ENCODE data around the gene ASCC1.
"Not testable (repeated sequence)": the region's sequence is repeated elsewhere in the genome, so short reads cannot be mapped to it uniquely, and the experiment has no call there.

ASCC1 gene

DNA sequence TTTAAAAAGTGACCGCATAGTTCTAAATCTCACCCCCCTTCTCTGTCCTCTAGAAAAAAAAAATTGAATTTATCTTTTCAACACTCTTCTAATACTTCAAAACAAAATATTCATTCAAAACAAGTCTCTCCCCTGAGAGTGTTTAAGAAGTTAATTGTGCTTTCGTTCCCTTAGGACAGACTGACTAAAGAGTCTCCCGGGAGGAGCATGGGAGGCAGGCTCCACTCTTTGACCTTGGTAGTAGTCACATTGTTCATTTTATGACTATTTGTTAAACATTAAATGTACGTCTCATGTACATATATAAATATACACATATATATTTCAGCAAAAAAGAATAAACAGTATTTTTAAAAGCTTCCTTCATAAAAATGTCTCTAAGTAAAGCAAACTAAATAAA, 92.5 kb downstream of the ASCC1 start:
- no peak for DNase-seq

GRCh38 chr10:72122221-72122620, 93.9 kb downstream of the ASCC1 start:
- no peak for DNase-seq

DNA sequence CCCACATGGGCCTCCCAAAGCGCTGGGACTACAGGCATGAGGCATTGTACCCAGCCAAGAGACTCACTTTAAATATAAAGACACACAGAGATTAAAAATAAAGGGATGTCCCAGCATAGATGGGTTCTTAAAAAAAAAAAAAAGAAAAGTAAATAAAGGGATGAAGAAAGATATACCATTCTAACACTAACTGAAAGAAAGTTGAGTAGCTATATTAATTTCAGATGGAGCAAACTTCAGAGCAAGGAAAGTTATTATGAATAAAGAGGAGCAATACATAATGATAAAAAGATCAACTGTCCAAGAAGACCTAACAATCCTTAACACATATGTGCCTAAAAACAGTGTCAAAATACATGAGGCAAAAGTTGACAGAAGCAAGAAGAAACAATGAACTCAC, 94.7 kb downstream of the ASCC1 start:
- DNase-seq = no peak

DNA sequence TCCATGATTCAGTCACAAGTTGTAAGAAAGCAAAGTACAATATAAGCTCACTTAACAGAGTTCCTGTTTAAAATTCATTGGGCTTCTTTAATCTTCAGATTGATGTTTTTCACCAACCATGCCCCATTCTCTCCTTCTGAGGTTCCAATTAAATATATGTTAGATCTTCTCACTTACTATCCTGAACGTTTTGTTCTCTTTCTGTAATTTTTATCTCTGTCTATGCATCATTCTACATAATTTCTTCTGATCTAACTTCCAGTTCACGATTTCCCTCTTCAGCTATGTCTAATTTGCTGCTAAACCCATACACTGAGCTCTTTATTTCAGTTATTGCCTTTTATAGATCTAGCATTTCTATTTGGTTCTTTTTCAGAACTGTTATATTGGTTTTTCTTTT, 99.7 kb downstream of the ASCC1 start:
- DNase-seq = no peak

- no peak for DNase-seq
Measured at GRCh38 chr10:72114706-72115450, 101.2 kb downstream of the ASCC1 start.

DNA sequence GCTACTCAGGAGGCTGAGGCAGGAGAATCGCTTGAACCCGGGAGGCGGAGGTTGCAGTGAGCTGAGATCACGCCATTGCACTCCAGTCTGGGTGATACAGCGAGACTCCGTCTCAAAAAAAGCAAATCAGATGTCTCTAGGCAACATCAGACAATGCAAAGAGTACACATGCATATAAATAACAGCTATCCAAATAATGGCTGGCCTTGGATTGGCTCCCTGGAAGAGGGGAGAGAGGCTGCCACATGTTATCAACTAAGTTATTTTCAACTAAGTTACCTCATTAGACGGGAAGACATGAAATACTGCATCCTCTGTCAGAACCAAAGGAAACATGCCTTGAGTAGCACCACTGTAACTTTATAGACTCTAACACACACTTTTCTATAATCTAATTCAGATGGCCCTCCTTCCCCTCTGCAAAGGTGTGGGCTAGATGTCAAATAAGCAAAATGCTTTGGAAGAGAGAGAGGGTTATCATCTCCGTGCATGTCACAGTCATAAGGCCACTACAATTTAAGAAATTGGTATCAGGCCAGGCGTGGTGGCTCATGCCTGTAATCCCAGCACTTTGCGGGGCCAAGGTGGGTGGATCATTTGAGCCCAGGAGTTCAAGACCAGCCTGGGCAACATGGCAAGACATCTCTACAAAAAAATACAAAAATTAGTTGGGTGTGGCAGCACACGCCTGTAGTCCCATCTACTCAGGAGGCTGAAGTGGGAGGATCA, 105.2 kb downstream of the ASCC1 start:
- DNase-seq = no peak

GRCh38 chr10:72109636-72110157, 106.4 kb downstream of the ASCC1 start:
- no peak for DNase-seq

- no peak for DNase-seq
Measured at GRCh38 chr10:72108830-72109635, 107.0 kb downstream of the ASCC1 start.

DNA sequence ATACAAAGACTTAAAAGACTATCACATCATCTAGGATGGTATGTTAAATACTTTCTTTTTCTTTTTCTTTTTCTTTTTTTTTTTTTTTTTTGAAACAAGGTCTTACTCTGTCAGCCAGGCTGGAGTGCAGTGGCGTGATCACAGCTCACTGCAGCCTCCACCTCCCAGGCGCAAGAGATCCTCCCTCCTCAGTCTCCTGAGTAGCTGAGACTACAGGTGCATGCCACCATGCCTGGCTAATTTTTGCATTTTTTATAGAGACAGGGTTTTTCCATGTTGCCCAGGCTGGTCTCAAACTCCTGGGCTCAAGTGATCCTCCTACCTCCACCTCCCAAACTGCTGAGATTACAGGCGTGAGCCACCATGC, 108.1 kb downstream of the ASCC1 start:
- not testable (repeated sequence) for DNase-seq

GRCh38 chr10:72107325-72108003, 108.6 kb downstream of the ASCC1 start:
- no peak for DNase-seq

GRCh38 chr10:72106896-72107295, 109.2 kb downstream of the ASCC1 start:
- no peak for DNase-seq

DNA sequence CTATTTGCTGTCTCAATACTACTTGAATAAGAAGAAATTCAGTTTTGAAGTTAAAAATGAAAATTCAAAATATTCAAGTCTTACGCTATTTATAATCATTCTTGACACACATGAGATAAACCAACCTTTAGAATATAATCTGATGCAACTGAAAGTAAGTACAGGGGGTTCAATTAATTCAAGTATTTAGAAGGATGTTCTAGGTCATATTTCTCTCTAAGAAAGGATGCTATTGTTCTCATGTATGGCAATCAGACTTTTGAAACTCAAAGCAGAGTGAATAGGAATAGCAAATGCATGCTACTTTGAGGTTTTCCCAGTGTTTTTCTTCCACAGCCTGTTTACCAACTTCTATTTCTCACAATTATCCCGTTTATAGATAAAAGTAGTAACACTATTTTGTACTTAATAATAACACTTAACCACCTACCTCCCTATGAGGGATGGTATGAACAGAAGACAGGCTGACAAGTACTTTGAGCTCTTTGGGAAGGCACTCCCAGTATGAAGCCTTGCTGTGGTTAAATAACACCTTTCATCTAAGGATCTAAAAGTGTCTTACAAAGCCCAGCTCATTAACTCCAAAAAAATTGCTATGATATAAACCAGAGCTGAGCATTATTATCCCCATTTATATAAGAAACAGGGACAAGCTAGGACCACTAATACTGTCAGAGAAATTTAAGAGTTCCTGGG, 109.8 kb downstream of the ASCC1 start:
- no peak for DNase-seq

GRCh38 chr10:72105710-72106109, 110.4 kb downstream of the ASCC1 start:
- no peak for DNase-seq

GRCh38 chr10:72105098-72105475, 111.0 kb downstream of the ASCC1 start:
- no peak for DNase-seq

- DNase-seq = no peak
Measured at GRCh38 chr10:72104472-72105097, 111.5 kb downstream of the ASCC1 start.

- no peak for DNase-seq
Measured at GRCh38 chr10:72099600-72099921, 116.5 kb downstream of the ASCC1 start.

DNA sequence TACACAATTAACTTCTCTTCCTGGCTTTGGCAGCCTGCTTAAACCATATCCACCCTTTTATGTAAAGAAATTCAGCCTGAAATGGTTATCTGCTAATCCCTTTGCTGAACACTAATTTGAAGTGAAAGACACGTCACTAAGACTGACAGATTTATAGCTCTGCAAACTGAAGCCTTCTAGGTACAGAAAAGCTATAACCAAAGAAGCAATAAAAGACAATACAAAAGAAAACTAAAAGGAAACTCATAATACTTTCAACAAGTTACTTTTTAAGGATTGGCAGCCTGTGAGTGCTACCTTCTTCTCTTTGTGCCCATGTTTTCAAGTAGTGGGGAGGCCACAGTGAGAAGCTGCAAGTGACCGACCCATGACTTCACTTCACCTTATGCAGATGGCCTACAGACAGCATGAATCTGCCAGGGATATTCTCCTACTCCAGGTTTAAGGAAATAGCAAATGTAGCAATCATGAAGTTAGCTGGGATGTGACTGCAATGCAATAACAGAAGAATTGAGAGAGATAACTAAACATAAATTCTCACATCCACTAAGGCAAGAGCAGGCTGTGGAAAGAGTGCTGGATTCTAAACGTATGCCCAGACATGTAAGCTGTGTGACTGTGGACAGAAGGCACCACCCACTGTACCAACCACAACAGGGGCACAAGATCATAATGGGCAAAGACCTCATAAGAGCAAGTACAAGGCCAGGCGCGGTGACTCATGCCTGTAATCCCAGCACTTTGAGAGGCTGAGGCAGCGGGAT, 117.1 kb downstream of the ASCC1 start:
- DNase-seq = no peak

- DNase-seq = no peak
Measured at GRCh38 chr10:72098301-72098835, 117.7 kb downstream of the ASCC1 start.

DNA sequence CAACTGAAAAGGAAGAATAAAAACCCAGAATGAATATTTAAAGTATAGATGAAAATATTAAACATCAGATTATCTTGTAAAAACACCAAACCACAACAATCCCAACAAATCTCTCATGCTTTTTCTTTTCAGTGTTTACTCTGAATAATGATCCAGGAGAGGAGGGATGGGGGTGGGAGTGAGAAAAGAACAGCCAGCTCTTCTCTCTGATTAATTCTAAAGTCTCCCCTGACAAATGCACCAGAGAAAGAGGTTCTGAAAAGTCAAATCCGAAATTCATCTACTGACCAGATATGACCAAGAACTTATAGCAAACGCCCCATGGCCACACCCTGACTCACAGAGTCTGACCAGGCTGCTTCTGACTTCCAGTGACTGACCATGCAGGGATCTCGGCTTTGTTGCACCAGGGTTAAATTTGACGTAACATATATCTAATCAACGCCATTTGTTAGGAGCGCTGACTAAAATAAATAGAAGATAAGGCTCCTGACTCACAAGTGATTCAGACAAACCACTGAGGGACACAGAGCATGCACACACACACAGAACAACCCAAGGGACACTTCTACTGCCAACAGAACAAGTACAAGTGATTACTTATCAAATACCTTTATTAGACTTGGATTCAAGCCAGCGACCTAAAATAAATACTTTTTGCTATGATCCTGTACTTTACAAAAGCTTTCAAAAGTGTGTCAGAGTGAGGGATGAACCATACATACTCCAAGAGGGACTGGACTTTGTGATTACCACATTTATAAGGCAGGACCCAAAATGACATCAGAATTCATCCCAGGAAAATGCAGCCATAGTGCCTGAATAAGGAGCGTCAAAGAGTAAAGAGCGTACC, 118.4 kb downstream of the ASCC1 start:
- DNase-seq = no peak

Data from NCI-H187 treated with DMSO at 0.1 percent for 48 hours (cell line).